Esophagus muscularis mucosa (tissue), 4 donors: Measurements from ENCODE around the gene AGAP3. TPM values are rescaled to one million over a fixed set of nuclear protein-coding genes. Genes with fewer than 3 reads are reported as not detected.

ENCODE experiments used
- DNase-seq: peaks from one replicate; pipeline ENCODE4 v3.0.0-alpha.2; 2017; ENCODE audit errors: extremely low spot score
- H3K27ac ChIP-seq, 4 donors: fragments of 200-600 bp; sonication (generic); replicated peaks in 1 of 4; 1 replicate in 3 of 4; 2 replicates in 1 of 4; pipeline ENCODE4 v1.5.1; 2016 to 2019; ENCODE audit warnings: mild to moderate bottlenecking in 1 of 4
- H3K27me3 ChIP-seq, 4 donors: fragments of 200-600 bp; sonication (generic); one replicate each; pipeline versions ENCODE4 v1.5.1 to v1.6.0; 2016 to 2019
- H3K36me3 ChIP-seq, 4 donors: fragments of 200-600 bp; sonication (generic); one replicate each; pipeline ENCODE4 v1.5.1; 2016 to 2019
- H3K4me1 ChIP-seq, 4 donors: fragments of 200-600 bp; sonication (generic); one replicate each; pipeline ENCODE4 v1.5.1; 2016 to 2019
- H3K4me3 ChIP-seq, 4 donors: fragments of 200-600 bp; sonication (generic); 1 replicate in 2 of 4; 2 replicates in 2 of 4; pipeline ENCODE4 v1.5.1; 2016 to 2019; ENCODE audit warnings: mild to moderate bottlenecking in 4 of 4, moderate library complexity in 1 of 4
- H3K9me3 ChIP-seq, 4 donors: fragments of 200-600 bp; sonication (generic); 1 replicate in 3 of 4; 2 replicates in 1 of 4; pipeline ENCODE4 v1.5.1; 2016 to 2019
- EP300 ChIP-seq: sonication (generic); formaldehyde crosslinking; IDR thresholded peaks from one replicate; pipeline ENCODE4 v1.6.1; 2017; ENCODE audit warnings: antibody characterized with exemption
- POLR2A ChIP-seq: fragments of 450-650 bp; IDR thresholded peaks from one replicate; pipeline ENCODE4 v1.6.1; 2017; ENCODE audit warnings: antibody characterized with exemption, moderate library complexity, mild to moderate bottlenecking, low read depth
- POLR2AphosphoS5 ChIP-seq, 2 donors: sonication (generic); formaldehyde crosslinking; IDR thresholded peaks; one replicate each; pipeline ENCODE4 v1.6.1; 2017; ENCODE audit warnings: antibody characterized with exemption in 2 of 2
- WGBS: methylation state at CpG from one replicate; pipeline ENCODE4 v1.1.5; 2018; 5-methylcytosine and 5-hydroxymethylcytosine counted together
- intact Hi-C: fragments of 100-400 bp; cut with DNase I; formaldehyde crosslinking; loops from one replicate; pipeline ENCODE4 v1.15.1; 2023
- total RNA-seq, 4 donors: library from RNA; depleted of rRNA; stranded (reverse); fragments of >200 nt; gene quantifications; one replicate each; pipeline versions ENCODE4 v1.1.0 to v1.2.1, GENCODE V29; 2016
- TF ChIP-seq, protein P1 (sequence below), 3 experiments: fragments of 200-600 bp in 2 of 3; fragments of 450-650 bp in 1 of 3; sonication (generic) in 2 of 3; IDR thresholded peaks; one replicate each; pipeline ENCODE4 v1.5.1; 2017 to 2019; ENCODE audit warnings: antibody characterized with exemption in 3 of 3, mild to moderate bottlenecking in 2 of 3, moderate library complexity in 1 of 3

Gene AGAP3
- total RNA-seq, 4 donors from 2014 or later = 33.8 to 71.2 (median 60.0) TPM

DNA sequence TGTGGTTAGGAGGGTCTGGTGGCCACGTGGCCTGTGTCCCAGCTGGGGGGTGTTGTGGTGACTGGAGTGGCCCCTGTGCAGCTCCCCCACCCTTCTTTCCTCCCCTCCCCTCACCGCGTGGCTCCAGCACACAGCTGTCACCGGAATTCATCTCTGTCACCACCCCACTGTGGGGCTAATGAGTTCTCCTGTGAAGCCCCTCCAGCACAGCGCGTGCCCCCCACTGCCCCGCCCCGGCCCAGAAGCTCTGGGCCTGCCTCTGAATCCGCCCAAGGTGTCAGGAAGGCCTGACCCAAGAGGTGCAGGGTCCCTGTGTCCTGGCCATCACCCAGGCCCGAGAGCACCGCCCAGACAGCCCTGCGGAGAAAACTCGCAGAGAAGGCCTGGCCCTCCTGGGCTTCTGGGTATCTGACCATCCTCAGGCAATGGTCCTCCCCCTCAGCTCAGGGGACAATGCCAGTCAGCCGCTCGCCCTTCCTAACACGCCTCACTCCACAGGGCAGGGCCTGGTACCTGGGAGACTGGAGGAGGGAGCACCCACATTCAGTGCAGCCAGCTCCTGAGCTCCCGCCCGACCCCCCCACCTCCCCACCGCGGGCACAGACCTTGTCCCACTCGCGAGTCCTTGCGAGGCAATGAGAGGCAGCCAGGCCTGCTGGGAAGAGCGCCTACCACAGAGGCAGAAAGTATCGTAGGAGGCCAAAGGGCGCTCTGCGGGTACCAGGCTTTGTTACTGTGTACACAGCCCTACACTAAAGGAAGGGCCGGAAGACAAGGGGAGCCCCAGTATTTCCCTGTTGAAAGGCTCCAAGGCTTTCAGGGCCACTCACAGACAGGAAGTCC lies 43.1 kb downstream of the AGAP3 start:
- TF ChIP-seq EP300 = no peak
- TF ChIP-seq POLR2A = no peak
- TF ChIP-seq, protein P1, sequence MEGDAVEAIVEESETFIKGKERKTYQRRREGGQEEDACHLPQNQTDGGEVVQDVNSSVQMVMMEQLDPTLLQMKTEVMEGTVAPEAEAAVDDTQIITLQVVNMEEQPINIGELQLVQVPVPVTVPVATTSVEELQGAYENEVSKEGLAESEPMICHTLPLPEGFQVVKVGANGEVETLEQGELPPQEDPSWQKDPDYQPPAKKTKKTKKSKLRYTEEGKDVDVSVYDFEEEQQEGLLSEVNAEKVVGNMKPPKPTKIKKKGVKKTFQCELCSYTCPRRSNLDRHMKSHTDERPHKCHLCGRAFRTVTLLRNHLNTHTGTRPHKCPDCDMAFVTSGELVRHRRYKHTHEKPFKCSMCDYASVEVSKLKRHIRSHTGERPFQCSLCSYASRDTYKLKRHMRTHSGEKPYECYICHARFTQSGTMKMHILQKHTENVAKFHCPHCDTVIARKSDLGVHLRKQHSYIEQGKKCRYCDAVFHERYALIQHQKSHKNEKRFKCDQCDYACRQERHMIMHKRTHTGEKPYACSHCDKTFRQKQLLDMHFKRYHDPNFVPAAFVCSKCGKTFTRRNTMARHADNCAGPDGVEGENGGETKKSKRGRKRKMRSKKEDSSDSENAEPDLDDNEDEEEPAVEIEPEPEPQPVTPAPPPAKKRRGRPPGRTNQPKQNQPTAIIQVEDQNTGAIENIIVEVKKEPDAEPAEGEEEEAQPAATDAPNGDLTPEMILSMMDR (IDR thresholded peaks at IDR 0.05) = no peak
- no peak for TF ChIP-seq POLR2AphosphoS5 (IDR thresholded peaks at IDR 0.05)
- no peaks in the 10 kb centered on the region for H3K9me3 ChIP-seq
- intact Hi-C loops = loop anchor here (10.0 kb wide), 1 partner anchor 115 kb away; the partner anchor contains the start of gene SMARCD3
- WGBS = 78% methylated on average over 22 of the region's 28 CpGs
- no peak overlapping the region for H3K27ac ChIP-seq
- peaks cover 13 to 27% (median 20%) of the 10 kb centered on the region in 4 donors for H3K4me1 ChIP-seq
- DNase-seq = no peak
- no peaks in the 10 kb centered on the region for H3K27me3 ChIP-seq
- peaks cover 38 to 82% (median 74%) of the 10 kb centered on the region in 4 donors for H3K36me3 ChIP-seq
- no peak overlapping the region for H3K4me3 ChIP-seq

DNA sequence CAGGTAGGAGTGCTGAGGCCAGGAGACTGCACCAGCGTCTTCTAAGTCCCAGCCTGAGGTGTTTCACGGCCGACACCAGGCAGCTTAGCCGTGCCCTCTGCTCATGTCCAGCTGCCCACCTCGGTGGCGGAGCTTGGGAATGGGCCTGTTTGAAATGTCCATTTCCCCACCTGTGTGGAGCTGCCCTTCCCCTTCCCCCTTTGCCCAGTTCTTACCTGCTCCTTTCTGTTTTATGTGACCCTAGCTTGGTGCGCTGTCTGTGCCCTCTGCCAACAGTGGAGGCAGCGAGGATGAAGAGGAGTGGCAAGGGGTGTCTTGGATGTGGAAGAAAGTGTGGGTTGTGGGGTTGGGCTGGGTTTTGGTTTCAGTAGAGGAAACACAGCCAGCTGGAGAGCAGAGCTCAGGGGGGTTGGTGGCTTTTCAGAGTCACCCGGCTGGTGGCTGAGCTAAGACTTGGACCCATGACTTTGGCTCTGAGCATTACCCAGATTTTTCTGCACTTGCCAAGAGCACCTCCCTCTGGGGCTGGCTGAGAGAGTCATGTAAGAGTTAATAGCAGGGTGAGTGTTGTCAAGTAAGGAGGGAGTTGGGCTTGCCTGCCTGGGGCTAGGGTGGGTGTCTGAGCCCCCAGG lies 43.8 kb downstream of the AGAP3 start:
- H3K36me3 ChIP-seq = peaks cover 43 to 84% (median 75%) of the 10 kb centered on the region in 4 donors
- peaks cover 11 to 24% (median 16%) of the 10 kb centered on the region in 4 donors for H3K4me1 ChIP-seq
- no peaks in the 10 kb centered on the region for H3K27me3 ChIP-seq
- no peaks in the 10 kb centered on the region for H3K9me3 ChIP-seq
- no peak overlapping the region for H3K4me3 ChIP-seq
- intact Hi-C loops = loop anchor here (10.0 kb wide), 1 partner anchor 115 kb away; the partner anchor contains the start of gene SMARCD3
- DNase-seq = no peak
- H3K27ac ChIP-seq = no peak overlapping the region
- TF ChIP-seq POLR2AphosphoS5 (IDR thresholded peaks at IDR 0.05) = no peak
- TF ChIP-seq, protein P1 (IDR thresholded peaks at IDR 0.05) = no peak
- TF ChIP-seq POLR2A = no peak
- no peak for TF ChIP-seq EP300
- 96% methylated on average over 8 of the region's 9 CpGs for WGBS

DNA sequence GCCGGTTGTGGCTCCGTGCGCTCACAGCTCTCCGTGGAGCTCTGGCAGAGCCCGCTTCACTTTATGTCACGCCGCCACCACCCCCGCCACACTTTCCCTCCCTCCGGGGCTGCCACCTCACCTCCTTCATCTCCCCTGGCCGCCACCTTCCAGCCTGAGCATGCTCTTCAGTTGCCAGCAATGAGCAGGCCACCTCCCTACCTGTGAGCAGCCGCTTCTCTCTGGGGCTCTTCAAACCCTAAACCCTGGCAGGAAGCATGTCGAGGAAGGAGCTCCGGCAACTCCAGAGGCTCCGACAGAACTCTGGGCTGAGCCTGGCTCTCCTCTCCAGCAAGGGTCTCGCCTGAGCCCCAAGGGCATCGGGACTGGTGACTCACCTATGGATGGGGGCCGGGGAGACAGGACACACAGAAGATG lies 44.5 kb downstream of the AGAP3 start:
- no peak overlapping the region for H3K4me3 ChIP-seq
- H3K36me3 ChIP-seq = peaks cover 50 to 91% (median 81%) of the 10 kb centered on the region in 4 donors
- intact Hi-C loops = no loop called here
- TF ChIP-seq, protein P1 (IDR thresholded peaks at IDR 0.05) = no peak
- TF ChIP-seq POLR2AphosphoS5 (IDR thresholded peaks at IDR 0.05) = no peak
- no peak for DNase-seq
- no peak overlapping the region for H3K27ac ChIP-seq
- H3K4me1 ChIP-seq = peaks cover 5 to 18% (median 10%) of the 10 kb centered on the region in 4 donors
- WGBS = 94% methylated on average over 14 of the region's 17 CpGs
- no peaks in the 10 kb centered on the region for H3K9me3 ChIP-seq
- H3K27me3 ChIP-seq = no peaks in the 10 kb centered on the region

DNA sequence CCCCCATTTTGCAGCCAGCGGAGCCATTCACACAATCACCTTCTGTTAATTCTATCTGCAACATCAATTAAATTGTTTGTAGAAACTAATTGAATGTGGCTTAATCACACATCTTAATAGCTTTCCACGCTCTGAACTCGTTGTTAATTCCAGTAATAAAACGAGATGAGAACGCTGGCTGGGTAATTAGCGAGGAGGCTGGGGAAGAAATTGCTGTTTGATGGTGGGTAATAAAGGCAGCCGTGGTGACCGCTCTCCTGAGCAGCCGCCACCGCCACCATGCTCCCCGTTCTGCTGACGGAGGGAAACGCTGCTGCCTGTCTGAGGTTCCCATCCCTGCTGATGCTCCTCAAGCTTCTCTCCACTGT lies 44.9 kb downstream of the AGAP3 start:
- H3K27ac ChIP-seq = no peak overlapping the region
- intact Hi-C loops = no loop called here

More for the DNA sequence above, 44.9 kb downstream of the AGAP3 start:
- Histone ChIP-seq H3K4me1 (peaks cover under 1 to 13% (median 5%) of the 10 kb centered on the region in 4 donors), H3K9me3 (no peaks in the 10 kb centered on the region), H3K27me3 (no peaks in the 10 kb centered on the region), H3K4me3 (no peak overlapping the region), H3K36me3 (peaks cover 53 to 95% (median 86%) of the 10 kb centered on the region in 4 donors)
- TF ChIP-seq, protein P1 (IDR thresholded peaks at IDR 0.05) = no peak
- TF ChIP-seq EP300 (no peak), POLR2A (no peak), POLR2AphosphoS5 (IDR thresholded peaks at IDR 0.05) (no peak)
- 91% methylated on average over 13 of the region's 13 CpGs for WGBS
- DNase-seq = no peak
